ENCODE results near the gene EFCC1.

EFCC1 gene

DNA sequence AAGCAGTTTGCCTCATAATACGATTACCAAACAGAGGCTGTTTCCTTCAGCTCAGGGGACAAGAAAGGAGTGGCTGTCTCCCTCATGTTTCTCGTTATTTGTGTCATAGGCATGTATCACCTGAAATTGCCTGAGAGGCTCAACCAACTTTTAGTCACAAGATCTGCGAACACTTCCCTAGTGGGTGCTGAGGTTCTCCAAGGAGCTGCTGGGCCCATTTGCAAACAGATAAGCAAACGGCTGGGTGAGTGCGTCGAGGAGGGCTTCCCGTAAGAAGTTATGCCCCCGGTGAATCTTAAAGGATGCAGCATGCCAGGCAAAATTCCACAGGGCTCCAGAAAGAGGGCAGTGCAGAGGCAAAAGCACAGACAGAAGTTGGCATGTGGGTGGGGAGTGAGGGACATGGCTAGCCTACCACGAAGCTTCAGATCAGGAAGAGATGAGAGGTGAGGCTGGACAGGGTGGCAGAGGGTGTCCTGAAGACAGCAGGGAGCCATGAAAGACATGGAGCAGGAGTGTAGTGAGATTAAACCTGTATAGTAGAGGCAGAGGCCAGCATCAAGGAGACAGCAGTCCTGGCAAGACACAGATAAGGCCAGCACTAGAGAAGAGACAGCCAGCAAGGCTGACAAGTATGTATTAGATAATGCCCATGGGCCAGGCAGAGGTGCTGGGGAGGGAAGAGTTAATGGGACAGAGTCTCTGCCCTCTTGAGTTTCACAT is 55.5 kb downstream of the EFCC1 start:
- no peak for DNase-seq
- Histone ChIP-seq H3K27ac (no peak overlapping the region), H3K9me3 (ENCODE audit: severe bottlenecking) (no peaks in the 10 kb centered on the region), H3K4me3 (ENCODE audit: low read depth, low read length) (no peak overlapping the region), H3K27me3 (ENCODE audit: insufficient read depth, low read depth, severe bottlenecking) (no peaks in the 10 kb centered on the region), H3K36me3 (no peaks in the 10 kb centered on the region)
- TF ChIP-seq, protein P1, sequence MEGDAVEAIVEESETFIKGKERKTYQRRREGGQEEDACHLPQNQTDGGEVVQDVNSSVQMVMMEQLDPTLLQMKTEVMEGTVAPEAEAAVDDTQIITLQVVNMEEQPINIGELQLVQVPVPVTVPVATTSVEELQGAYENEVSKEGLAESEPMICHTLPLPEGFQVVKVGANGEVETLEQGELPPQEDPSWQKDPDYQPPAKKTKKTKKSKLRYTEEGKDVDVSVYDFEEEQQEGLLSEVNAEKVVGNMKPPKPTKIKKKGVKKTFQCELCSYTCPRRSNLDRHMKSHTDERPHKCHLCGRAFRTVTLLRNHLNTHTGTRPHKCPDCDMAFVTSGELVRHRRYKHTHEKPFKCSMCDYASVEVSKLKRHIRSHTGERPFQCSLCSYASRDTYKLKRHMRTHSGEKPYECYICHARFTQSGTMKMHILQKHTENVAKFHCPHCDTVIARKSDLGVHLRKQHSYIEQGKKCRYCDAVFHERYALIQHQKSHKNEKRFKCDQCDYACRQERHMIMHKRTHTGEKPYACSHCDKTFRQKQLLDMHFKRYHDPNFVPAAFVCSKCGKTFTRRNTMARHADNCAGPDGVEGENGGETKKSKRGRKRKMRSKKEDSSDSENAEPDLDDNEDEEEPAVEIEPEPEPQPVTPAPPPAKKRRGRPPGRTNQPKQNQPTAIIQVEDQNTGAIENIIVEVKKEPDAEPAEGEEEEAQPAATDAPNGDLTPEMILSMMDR (IDR thresholded peaks at IDR 0.05; ENCODE audit: low read depth, low read length) = no peak

DNA sequence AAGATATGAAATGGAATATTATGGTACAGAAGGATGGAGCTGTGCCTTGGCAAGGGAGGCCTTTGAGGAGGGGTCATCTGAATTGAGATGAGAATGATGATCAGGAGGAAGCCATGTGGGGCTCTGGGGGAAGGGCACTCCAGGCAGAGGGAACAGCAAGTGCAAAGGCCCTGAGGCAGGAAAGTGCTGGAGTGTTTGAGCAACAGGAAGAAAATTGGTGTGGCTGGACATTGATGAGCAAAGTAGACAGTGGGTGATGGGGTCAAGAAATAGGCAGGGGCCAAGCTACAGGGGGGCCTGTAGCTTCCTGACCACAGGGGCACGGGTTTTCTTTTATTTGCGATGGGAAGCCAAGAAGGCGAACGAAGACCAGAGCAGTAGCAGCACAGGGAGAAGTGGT is 56.1 kb downstream of the EFCC1 start:
- Histone ChIP-seq H3K36me3 (no peaks in the 10 kb centered on the region), H3K4me3 (ENCODE audit: low read depth, low read length) (no peak overlapping the region), H3K27me3 (ENCODE audit: insufficient read depth, low read depth, severe bottlenecking) (no peaks in the 10 kb centered on the region), H3K9me3 (ENCODE audit: severe bottlenecking) (no peaks in the 10 kb centered on the region), H3K27ac (no peak overlapping the region)
- DNase-seq = no peak
- TF ChIP-seq, protein P1 (IDR thresholded peaks at IDR 0.05; ENCODE audit: low read depth, low read length) = no peak

DNA sequence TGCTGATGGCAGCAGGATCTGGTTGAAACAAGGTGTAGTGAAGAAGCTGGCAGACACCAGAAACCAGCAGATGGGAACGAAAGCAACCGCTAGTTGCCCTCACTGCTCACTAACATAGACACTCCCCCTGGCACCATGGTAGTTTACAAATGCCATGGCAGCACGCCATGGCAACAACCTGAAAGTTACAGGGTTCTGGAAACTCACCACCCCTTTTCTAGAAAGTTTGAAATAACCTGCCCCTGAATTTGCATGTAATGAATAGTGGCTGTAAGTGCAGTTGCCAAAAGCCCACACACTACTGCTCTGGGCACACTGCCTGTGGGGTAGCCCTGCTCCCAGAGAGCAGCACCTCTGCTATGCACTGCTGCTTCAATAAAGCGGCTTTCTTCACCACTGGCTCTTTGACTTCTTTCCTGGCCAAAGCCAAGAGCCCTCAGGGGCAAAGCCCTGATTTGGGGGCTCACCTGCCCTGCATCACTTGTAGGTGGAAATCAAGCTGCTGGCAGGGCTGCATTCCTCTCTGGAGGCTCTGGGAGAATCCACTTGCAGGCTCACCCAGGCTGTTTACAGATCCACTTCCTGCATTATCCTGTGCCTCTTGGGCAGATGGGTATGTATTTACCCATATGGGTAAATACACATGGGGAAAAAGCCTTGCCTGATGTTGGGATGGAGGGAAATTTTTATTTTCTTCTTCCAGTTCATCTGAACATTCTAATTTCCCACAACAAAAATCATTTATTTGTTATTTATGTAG is 57.5 kb downstream of the EFCC1 start:
- no peak overlapping the region for H3K27ac ChIP-seq
- no peak for DNase-seq
- no peaks in the 10 kb centered on the region for H3K36me3 ChIP-seq
- H3K4me3 ChIP-seq (ENCODE audit: low read depth, low read length) = no peak overlapping the region
- no peaks in the 10 kb centered on the region for H3K27me3 ChIP-seq (ENCODE audit: insufficient read depth, low read depth, severe bottlenecking)
- no peaks in the 10 kb centered on the region for H3K9me3 ChIP-seq (ENCODE audit: severe bottlenecking)
- TF ChIP-seq, protein P1 (IDR thresholded peaks at IDR 0.05; ENCODE audit: low read depth, low read length) = no peak

DNA sequence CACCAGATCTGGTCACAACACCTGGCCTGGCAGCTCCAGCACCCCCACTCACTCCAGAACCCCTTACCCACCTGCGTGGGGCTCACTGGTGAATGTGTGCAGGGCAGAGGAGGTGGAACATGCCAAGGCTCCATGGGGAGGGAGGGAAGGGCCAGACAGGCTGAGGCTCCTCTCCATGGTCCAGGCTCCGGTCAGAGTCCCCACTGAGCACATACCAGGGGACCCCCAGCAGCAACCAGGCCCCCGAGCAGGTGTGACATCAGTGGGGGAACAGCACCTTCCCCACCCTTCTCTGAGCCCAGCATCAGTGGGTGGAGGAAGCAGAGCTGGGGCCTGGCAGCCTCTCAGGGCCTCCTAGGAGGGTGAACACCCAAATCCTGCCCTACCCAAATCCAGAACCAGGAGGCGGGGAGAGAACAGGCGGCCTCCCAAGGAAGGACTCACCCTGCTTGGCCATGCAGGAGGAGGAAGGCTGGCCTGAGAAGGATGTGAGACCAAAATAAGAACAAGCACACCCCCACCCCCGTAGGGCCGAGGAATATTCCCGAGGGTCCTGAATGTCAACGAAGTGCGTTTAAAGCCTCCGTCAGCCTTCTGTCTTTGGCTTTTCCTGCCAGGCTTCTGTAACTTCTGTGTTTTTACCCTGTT is 58.3 kb downstream of the EFCC1 start:
- Histone ChIP-seq H3K27me3 (ENCODE audit: insufficient read depth, low read depth, severe bottlenecking) (no peaks in the 10 kb centered on the region), H3K36me3 (no peaks in the 10 kb centered on the region), H3K9me3 (ENCODE audit: severe bottlenecking) (no peaks in the 10 kb centered on the region), H3K4me3 (ENCODE audit: low read depth, low read length) (no peak overlapping the region), H3K27ac (no peak overlapping the region)
- no peak for DNase-seq
- TF ChIP-seq, protein P1 (IDR thresholded peaks at IDR 0.05; ENCODE audit: low read depth, low read length) = no peak

DNA sequence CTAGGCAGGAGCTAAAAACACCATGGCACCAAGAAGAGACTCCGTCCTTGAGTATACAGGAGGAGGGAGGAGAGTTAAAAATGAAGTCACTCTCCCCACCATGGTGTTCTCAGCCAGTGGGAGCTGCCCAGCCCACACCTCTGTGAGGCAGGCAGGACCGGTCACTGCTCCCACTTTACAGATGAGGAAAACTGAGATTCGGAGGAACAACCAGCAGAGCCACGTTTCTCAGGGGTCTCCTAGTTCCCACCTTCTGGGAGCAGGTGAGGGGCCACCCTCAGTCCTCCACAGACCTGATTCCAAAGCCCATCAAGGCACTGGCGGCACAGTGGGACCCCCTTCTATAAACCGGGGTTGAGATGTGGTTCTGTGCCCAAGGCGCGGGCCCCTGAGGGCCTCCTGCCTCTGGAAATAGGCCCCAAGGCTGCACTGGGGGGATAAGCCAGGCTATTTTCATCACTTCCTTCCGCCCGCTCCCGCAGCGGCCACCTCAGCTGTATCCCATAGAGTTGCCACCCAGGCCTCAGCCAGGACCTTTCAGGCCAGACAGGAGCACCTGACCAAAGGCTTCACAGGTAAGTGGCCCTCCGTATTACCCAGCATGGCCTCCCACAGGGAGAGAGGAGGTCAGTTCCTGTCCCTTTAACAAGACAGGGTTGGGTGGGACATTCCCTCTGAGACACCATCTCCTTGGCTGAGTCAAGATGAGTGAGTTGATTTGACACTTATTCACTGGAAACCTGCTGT is 59.3 kb downstream of the EFCC1 start, which contains the start of gene GP9:
GP9 (plus strand) TSS at position 504 of the 747 bp plus-strand sequence. CDS start 961 bp downstream, outside the sequence.
- TF ChIP-seq, protein P1 (IDR thresholded peaks at IDR 0.05; ENCODE audit: low read depth, low read length) = no peak
- DNase-seq = no peak
- Histone ChIP-seq H3K27ac (no peak within 1 kb of the TSS), H3K4me3 (ENCODE audit: low read depth, low read length) (no peak within 1 kb of the TSS), H3K27me3 (ENCODE audit: insufficient read depth, low read depth, severe bottlenecking) (no peaks in the 10 kb centered on the region), H3K9me3 (ENCODE audit: severe bottlenecking) (no peaks in the 10 kb centered on the region), H3K36me3 (no peaks in the 10 kb centered on the region)

Data from WERI-Rb-1 (cell line).